Left ventricle myocardium superior (tissue), 1 donor: ENCODE measurements around the gene SNAI3. TPM values are rescaled to one million over a fixed set of nuclear protein-coding genes. Genes with fewer than 3 reads are reported as not detected.

ENCODE experiments used
- ATAC-seq: fragments of 200-7000 bp; cut with Tn5 transposase; one replicate; pipeline ENCODE4 v1.9.1; 2020; ENCODE audit warnings: mild to moderate bottlenecking, moderate library complexity
- DNase-seq: peaks from one replicate; pipeline ENCODE4 v3.0.0-alpha.2; 2020
- intact Hi-C: fragments of 100-400 bp; cut with micrococcal nuclease; formaldehyde crosslinking; loops from one replicate; pipeline ENCODE4 v1.11.0; 2022
- microRNA-seq: library from miRNA; unstranded; fragments of <30 nt; microRNA quantifications from one replicate; pipeline ENCODE4 v1.2.0, GENCODE V29; 2020; ENCODE audit warnings: borderline number of aligned reads
- total RNA-seq: library from RNA; stranded (reverse); fragmentation: NEBNext Ultra II Directional; extraction: Animal tissue kit (Norgen Biotek cat#: 25700); gene quantifications from one replicate; pipeline ENCODE4 v1.2.1, GENCODE V29; 2021
- donor health status: DM: no; HTN: yes; CAD: no; lungs with severe emphysema.

The SNAI3 gene
- total RNA-seq, 1 donor from 2014 or later = 3.8 TPM

DNA sequence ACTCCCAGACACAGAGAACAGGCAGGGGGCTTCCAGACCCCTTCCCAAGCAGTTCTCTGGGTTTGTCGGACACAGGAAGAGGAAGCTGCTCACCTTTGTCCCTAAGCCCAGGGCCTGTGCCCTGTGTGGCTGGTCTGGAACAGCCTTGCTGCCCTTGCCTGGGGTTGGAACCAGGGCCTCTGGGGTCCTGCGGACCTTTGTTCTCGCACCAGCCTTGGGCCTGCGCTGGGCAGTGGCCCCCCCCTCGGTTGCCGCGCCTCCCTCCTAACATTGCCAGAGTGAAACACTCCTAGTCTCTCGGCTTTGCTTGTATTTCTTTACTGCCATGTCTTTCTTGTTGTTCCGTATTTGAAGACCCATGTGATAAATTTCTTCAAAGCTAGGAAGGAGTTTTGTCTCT lies 56.5 kb downstream of the SNAI3 start:
- intact Hi-C loops = no loop called here
- ATAC-seq = no peak
- DNase-seq = no peak

DNA sequence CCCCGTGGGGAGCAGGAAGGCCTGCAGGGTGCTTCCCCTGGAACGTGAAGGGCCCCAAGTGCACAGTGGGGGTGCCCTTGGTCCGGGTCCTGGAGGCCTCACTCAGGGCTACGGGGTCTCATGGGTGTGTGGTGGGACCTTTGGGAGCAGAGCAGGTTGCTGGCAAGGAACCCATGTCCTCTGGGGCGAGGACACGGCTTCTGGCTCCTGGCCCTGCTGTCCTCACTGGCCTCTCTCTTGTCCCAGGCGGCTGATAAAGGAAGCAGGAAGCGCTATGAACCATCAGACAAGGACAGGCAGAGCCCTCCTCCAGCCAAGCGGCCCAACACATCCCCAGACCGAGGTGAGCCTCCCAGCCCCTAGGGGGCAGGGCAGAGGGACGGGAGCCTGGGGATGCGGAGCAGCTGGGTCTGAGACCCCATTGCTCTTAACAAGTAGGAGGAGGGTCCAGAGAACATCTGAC lies 57.8 kb downstream of the SNAI3 start:
- intact Hi-C loops = no loop called here
- DNase-seq (peak; percentile 78), ATAC-seq (peak; percentile 91)

Small RNA genes lying within 50 kb of the gene (microRNA-seq; reads per million reads assigned to microRNA genes)
- gene MIR4722 = not detected

Other genes starting within 250 kb of the SNAI3 start
- gene ZFPM1, start 233.2 kb downstream of the SNAI3 start, total RNA-seq = 3.5 TPM
- 23.9 TPM for gene ZC3H18, start 116.1 kb downstream of the SNAI3 start, total RNA-seq
- not detected for gene IL17C, start 47.9 kb downstream of the SNAI3 start, total RNA-seq
- 48.6 TPM for gene CYBA, start 35.5 kb downstream of the SNAI3 start, total RNA-seq
- 23.9 TPM for gene MVD, start 23.4 kb downstream of the SNAI3 start, total RNA-seq
- 16.2 TPM for gene RNF166, start 19.9 kb upstream of the SNAI3 start, total RNA-seq
- gene CTU2, start 20.0 kb upstream of the SNAI3 start, total RNA-seq = 22.7 TPM
- 19.1 TPM for gene PIEZO1, start 98.7 kb upstream of the SNAI3 start, total RNA-seq
- 0.97 TPM for gene CDT1, start 117.3 kb upstream of the SNAI3 start, total RNA-seq
- 40.9 TPM for gene APRT, start 125.4 kb upstream of the SNAI3 start, total RNA-seq
- gene GALNS, start 170.4 kb upstream of the SNAI3 start, total RNA-seq = 14.6 TPM
- gene TRAPPC2L, start 170.6 kb upstream of the SNAI3 start, total RNA-seq = 59.0 TPM
- not detected for gene PABPN1L, start 180.2 kb upstream of the SNAI3 start, total RNA-seq